ENCODE results near the gene NUS1.

DNA sequence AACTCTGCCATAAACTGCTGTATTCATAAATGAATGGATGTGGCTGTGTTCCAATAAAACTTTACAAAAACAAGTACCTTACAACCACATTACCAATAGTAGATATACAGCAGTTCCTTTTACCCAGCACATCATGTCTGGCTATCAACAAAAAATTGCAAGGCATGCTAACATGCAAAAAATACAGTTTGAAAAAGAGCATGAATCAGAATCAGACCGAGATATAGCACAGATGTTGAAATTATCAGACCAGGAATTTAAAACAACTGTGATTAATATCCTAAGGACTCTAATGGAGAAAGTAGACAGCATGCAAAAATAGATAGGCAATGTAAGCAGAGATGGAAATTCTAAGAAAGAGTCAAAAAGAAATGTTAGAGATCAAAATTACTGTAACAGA lies 8.4 kb upstream of the NUS1 start:
- no peak for TF ChIP-seq POLR2A (IDR thresholded peaks at IDR 0.05)
- TF ChIP-seq, protein P1, sequence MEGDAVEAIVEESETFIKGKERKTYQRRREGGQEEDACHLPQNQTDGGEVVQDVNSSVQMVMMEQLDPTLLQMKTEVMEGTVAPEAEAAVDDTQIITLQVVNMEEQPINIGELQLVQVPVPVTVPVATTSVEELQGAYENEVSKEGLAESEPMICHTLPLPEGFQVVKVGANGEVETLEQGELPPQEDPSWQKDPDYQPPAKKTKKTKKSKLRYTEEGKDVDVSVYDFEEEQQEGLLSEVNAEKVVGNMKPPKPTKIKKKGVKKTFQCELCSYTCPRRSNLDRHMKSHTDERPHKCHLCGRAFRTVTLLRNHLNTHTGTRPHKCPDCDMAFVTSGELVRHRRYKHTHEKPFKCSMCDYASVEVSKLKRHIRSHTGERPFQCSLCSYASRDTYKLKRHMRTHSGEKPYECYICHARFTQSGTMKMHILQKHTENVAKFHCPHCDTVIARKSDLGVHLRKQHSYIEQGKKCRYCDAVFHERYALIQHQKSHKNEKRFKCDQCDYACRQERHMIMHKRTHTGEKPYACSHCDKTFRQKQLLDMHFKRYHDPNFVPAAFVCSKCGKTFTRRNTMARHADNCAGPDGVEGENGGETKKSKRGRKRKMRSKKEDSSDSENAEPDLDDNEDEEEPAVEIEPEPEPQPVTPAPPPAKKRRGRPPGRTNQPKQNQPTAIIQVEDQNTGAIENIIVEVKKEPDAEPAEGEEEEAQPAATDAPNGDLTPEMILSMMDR (IDR thresholded peaks at IDR 0.05), result no peak
